GM19023 (cell line): ENCODE measurements around the gene EML1.

Experiments
- ATAC-seq: cut with Tn5 transposase; IDR thresholded peaks from one replicate; pipeline ENCODE4 v1.9.1; 2021; ENCODE audit warnings: mild to moderate bottlenecking, moderate library complexity; ENCODE audit not compliant: unreplicated experiment

The EML1 gene

GRCh38 chr14:99821519-99822508 is 28.6 kb downstream of the EML1 start:
- ATAC-seq = no peak

GRCh38 chr14:99822800-99823455 is 29.7 kb downstream of the EML1 start:
- no peak for ATAC-seq

- no peak for ATAC-seq
Observed at GRCh38 chr14:99824776-99825175, 31.6 kb downstream of the EML1 start.

GRCh38 chr14:99829450-99829849 is 36.2 kb downstream of the EML1 start:
- no peak for ATAC-seq

GRCh38 chr14:99831303-99831702 is 38.1 kb downstream of the EML1 start:
- ATAC-seq = no peak

- ATAC-seq = no peak
Observed at GRCh38 chr14:99831903-99832685, 38.9 kb downstream of the EML1 start.

- ATAC-seq = no peak
Observed at GRCh38 chr14:99837822-99838221, 44.6 kb downstream of the EML1 start.

- ATAC-seq = no peak
Observed at GRCh38 chr14:99838639-99839134, 45.5 kb downstream of the EML1 start.

- ATAC-seq = no peak
Observed at GRCh38 chr14:99839696-99840095, 46.5 kb downstream of the EML1 start.

GRCh38 chr14:99840265-99840664 is 47.1 kb downstream of the EML1 start:
- ATAC-seq = no peak

- no peak for ATAC-seq
Observed at GRCh38 chr14:99840774-99841305, 47.6 kb downstream of the EML1 start.

- ATAC-seq = no peak
Observed at GRCh38 chr14:99841436-99842071, 48.3 kb downstream of the EML1 start.

GRCh38 chr14:99842141-99842540 is 48.9 kb downstream of the EML1 start:
- ATAC-seq = no peak

GRCh38 chr14:99846808-99847207 is 53.6 kb downstream of the EML1 start:
- no peak for ATAC-seq

GRCh38 chr14:99850709-99851108 is 57.5 kb downstream of the EML1 start:
- no peak for ATAC-seq

- no peak for ATAC-seq
Observed at GRCh38 chr14:99852578-99852977, 59.4 kb downstream of the EML1 start.

- no peak for ATAC-seq
Observed at GRCh38 chr14:99853206-99853605, 60.0 kb downstream of the EML1 start.

- no peak for ATAC-seq
Observed at GRCh38 chr14:99854831-99855230, 61.6 kb downstream of the EML1 start.

GRCh38 chr14:99855271-99855670 is 62.1 kb downstream of the EML1 start:
- ATAC-seq = no peak

GRCh38 chr14:99857551-99857950 is 64.3 kb downstream of the EML1 start:
- no peak for ATAC-seq
